NT2/D1 (cell line): ENCODE data around the gene FAM184B.

ENCODE experiments used
- YY1 ChIP-seq: IDR thresholded peaks from 2 replicates; pipeline ENCODE4 v1.6.1; 2011; ENCODE audit not compliant: insufficient read length, insufficient read depth
- ZNF274 ChIP-seq: IDR thresholded peaks from 2 replicates; pipeline ENCODE4 v1.6.1; 2011; ENCODE audit warnings: mild to moderate bottlenecking, low read depth, low read length

DNA sequence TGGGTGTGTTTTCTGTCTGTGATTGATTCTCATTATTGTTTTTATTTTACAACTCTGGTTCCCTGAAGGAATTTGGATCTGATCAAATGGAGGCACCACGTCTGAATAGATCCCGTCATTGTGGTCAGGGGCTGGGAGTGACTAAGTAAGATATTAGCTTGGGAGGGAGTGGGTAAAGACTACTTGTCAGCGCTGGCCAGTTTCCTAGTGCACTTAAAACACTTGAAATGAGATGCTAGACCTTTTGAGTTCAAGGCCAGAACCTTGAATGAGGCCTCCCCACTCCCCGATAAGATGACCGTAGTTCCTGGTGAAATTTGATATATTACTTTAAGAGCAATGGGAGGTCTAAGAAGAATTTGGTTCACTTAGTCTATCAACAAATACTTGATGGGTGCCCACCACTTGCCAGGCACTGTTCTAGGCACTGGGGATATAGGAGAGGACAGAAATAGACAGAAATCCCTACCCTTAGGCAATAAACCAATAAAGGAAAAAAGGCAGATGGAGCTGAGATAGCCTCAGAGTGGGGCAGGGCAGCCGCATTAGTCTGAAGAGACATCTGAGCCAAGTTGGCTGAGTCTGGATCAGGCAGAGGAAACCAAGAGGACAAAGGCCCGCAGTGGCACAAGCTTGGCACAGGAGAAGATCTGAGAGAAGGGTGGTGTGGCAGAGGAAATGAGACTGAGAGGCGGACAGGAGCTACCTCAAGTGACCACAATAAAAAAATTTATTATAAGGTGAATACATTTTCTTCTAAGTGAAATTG, 11.8 kb downstream of the FAM184B start:
- TF ChIP-seq ZNF274 (no peak), YY1 (no peak)
